Lower lobe of right lung (tissue), 2 donors: ENCODE results near the gene ZNF688. TPM values are rescaled to one million over a fixed set of nuclear protein-coding genes. Genes with fewer than 3 reads are reported as not detected.
"Not testable (repeated sequence)": the region's sequence is repeated elsewhere in the genome, so short reads cannot be mapped to it uniquely, and the experiment has no call there.

ENCODE experiments used
- ATAC-seq, 2 donors: fragments of 200-7000 bp; cut with Tn5 transposase; one replicate each; pipeline ENCODE4 v1.9.1; 2020 to 2022; ENCODE audit warnings: mild to moderate bottlenecking in 2 of 2, moderate library complexity in 2 of 2
- DNase-seq: peaks from one replicate; pipeline ENCODE4 v3.0.0-alpha.2; 2020
- H3K27ac ChIP-seq: fragments of 200-600 bp; one replicate; pipeline ENCODE4 v1.8.0; 2022
- H3K27me3 ChIP-seq: fragments of 200-600 bp; one replicate; pipeline ENCODE4 v1.8.0; 2022; ENCODE audit warnings: low read depth
- H3K36me3 ChIP-seq: fragments of 200-600 bp; one replicate; pipeline ENCODE4 v1.8.0; 2022; ENCODE audit warnings: mild to moderate bottlenecking
- H3K4me1 ChIP-seq: fragments of 200-600 bp; one replicate; pipeline ENCODE4 v1.8.0; 2022
- H3K4me3 ChIP-seq: fragments of 200-600 bp; one replicate; pipeline ENCODE4 v1.8.0; 2022; ENCODE audit warnings: mild to moderate bottlenecking
- H3K9me3 ChIP-seq: fragments of 200-600 bp; one replicate; pipeline ENCODE4 v1.8.0; 2022
- intact Hi-C: fragments of 100-400 bp; cut with DNase I; formaldehyde crosslinking; loops from one replicate; pipeline ENCODE4 v1.11.0; 2022
- total RNA-seq: library from RNA; stranded (reverse); fragmentation: NEBNext Ultra II Directional; extraction: Animal tissue kit (Norgen Biotek cat#: 25700); gene quantifications from one replicate; pipeline ENCODE4 v1.2.1, GENCODE V29; 2021
- TF ChIP-seq, protein P1 (sequence below): fragments of 200-600 bp; IDR thresholded peaks from one replicate; pipeline ENCODE4 v1.8.0; 2022; ENCODE audit warnings: antibody characterized with exemption, mild to moderate bottlenecking
- donor health status: DM: no; HTN: yes; CAD: no; lungs with severe emphysema.

The ZNF688 gene
- total RNA-seq, 1 donor from 2014 or later, result 13.5 TPM

DNA sequence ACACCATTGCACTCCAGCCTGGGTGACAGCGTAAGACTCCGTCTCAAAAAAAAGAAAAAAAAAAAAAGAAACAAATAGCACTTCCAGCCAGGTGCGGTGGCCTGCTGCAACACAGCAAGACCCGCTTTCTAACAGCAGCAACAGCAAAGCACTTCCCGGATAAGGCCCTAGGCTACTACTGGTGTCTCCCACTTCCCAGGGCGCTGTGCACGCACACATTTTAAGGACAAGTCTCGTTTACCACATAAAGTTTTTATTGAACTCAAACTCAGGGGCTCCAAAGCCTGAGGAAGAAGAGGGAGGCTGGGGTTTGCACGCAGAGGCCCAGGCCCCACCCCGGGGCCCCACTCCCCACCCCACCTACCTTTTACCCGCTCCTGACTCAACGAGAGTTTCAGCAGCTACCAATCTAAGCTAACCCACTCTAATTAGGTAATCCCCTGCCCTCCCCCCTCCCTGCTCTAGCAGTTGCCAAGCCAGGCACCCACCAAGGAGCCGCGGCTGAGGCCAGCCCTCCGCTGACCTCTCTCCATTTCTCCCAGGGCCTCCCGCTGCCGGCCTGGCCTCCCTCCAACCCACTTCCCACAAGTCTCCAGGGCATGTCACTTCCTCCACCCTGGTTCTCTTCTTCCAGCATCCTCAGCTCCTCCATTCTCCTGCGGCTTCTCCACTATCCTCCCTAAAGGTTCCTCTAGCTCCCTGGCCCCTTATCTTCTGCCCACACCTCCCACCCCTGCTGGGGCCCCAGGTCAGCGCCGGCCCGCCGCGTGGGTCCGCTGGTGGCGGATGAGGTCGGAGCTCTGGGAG, 47.5 kb downstream of the ZNF688 start:
- Histone ChIP-seq H3K4me1 (peaks cover 21% of the 10 kb centered on the region), H3K4me3 (no peak overlapping the region), H3K27ac (no peak overlapping the region), H3K27me3 (no peaks in the 10 kb centered on the region), H3K36me3 (peaks cover 18% of the 10 kb centered on the region), H3K9me3 (no peaks in the 10 kb centered on the region)
- intact Hi-C loops, result no loop called here
- TF ChIP-seq, protein P1, sequence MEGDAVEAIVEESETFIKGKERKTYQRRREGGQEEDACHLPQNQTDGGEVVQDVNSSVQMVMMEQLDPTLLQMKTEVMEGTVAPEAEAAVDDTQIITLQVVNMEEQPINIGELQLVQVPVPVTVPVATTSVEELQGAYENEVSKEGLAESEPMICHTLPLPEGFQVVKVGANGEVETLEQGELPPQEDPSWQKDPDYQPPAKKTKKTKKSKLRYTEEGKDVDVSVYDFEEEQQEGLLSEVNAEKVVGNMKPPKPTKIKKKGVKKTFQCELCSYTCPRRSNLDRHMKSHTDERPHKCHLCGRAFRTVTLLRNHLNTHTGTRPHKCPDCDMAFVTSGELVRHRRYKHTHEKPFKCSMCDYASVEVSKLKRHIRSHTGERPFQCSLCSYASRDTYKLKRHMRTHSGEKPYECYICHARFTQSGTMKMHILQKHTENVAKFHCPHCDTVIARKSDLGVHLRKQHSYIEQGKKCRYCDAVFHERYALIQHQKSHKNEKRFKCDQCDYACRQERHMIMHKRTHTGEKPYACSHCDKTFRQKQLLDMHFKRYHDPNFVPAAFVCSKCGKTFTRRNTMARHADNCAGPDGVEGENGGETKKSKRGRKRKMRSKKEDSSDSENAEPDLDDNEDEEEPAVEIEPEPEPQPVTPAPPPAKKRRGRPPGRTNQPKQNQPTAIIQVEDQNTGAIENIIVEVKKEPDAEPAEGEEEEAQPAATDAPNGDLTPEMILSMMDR, result no peak
- no peak for DNase-seq
- no peak for ATAC-seq

GRCh38 chr16:30522702-30523463, 48.6 kb downstream of the ZNF688 start:
- H3K4me3 ChIP-seq, ATAC-seq, H3K4me1 ChIP-seq, DNase-seq, H3K27ac ChIP-seq, H3K9me3 ChIP-seq, H3K27me3 ChIP-seq, intact Hi-C loops: not testable (repeated sequence)
- H3K36me3 ChIP-seq, result peaks cover 29% of the 10 kb centered on the region

GRCh38 chr16:30521873-30522641, 49.5 kb downstream of the ZNF688 start:
- TF ChIP-seq, protein P1, result no peak
- peaks cover 5% of the 10 kb centered on the region for H3K4me1 ChIP-seq
- no peak overlapping the region for H3K27ac ChIP-seq
- ATAC-seq, result no peak
- no peaks in the 10 kb centered on the region for H3K9me3 ChIP-seq
- no peaks in the 10 kb centered on the region for H3K27me3 ChIP-seq
- H3K36me3 ChIP-seq, result peaks cover 32% of the 10 kb centered on the region
- intact Hi-C loops, result no loop called here
- H3K4me3 ChIP-seq, result no peak overlapping the region
- no peak for DNase-seq

DNA sequence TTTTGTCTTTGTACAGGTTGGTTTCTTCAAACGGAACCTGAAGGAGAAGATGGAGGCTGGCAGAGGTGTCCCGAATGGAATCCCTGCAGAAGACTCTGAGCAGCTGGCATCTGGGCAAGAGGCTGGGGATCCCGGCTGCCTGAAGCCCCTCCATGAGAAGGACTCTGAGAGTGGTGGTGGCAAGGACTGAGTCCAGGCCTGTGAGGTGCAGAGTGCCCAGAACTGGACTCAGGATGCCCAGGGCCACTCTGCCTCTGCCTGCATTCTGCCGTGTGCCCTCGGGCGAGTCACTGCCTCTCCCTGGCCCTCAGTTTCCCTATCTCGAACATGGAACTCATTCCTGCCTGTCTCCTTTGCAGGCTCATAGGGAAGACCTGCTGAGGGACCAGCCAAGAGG, 50.0 kb downstream of the ZNF688 start:
- intact Hi-C loops, result no loop called here
- Histone ChIP-seq H3K9me3 (no peaks in the 10 kb centered on the region), H3K4me3 (no peak overlapping the region), H3K4me1 (peaks cover 5% of the 10 kb centered on the region), H3K36me3 (peaks cover 37% of the 10 kb centered on the region), H3K27me3 (no peaks in the 10 kb centered on the region), H3K27ac (no peak overlapping the region)
- TF ChIP-seq, protein P1, result no peak
- no peak for ATAC-seq
- no peak for DNase-seq

Other genes starting within 250 kb of the ZNF688 start
- gene CD2BP2, start 216.4 kb downstream of the ZNF688 start, total RNA-seq, result 52.3 TPM
- gene TBC1D10B, start 201.2 kb downstream of the ZNF688 start, total RNA-seq, result 36.9 TPM
- not detected for gene MYL11, start 196.9 kb downstream of the ZNF688 start, total RNA-seq
- gene SEPTIN1, start 189.2 kb downstream of the ZNF688 start, total RNA-seq, result 6.0 TPM
- 6.2 TPM for gene ZNF48, start 176.3 kb downstream of the ZNF688 start, total RNA-seq
- gene ZNF771, start 164.1 kb downstream of the ZNF688 start, total RNA-seq, result 3.8 TPM
- 19.1 TPM for gene DCTPP1, start 141.7 kb downstream of the ZNF688 start, total RNA-seq
- 54.6 TPM for gene SEPHS2, start 125.8 kb downstream of the ZNF688 start, total RNA-seq
- 127 TPM for gene ITGAL, start 99.0 kb downstream of the ZNF688 start, total RNA-seq
- gene ZNF768, start 45.1 kb downstream of the ZNF688 start, total RNA-seq, result 24.9 TPM
- gene ZNF747, start 36.9 kb downstream of the ZNF688 start, total RNA-seq, result 9.3 TPM
- 8.4 TPM for gene ZNF764, start 13.3 kb downstream of the ZNF688 start, total RNA-seq
- gene ZNF785, start 14.0 kb upstream of the ZNF688 start, total RNA-seq, result 16.2 TPM
- gene ZNF689, start 38.7 kb upstream of the ZNF688 start, total RNA-seq, result 7.7 TPM
- gene PRR14, start 79.2 kb upstream of the ZNF688 start, total RNA-seq, result 46.3 TPM
- 68.6 TPM for gene FBRS, start 86.7 kb upstream of the ZNF688 start, total RNA-seq
- gene SRCAP, start 127.5 kb upstream of the ZNF688 start, total RNA-seq, result 73.8 TPM
- 25.5 TPM for gene PHKG2, start 176.7 kb upstream of the ZNF688 start, total RNA-seq
- gene CFAP119, start 190.3 kb upstream of the ZNF688 start, total RNA-seq, result 11.1 TPM
- gene RNF40, start 190.6 kb upstream of the ZNF688 start, total RNA-seq, result 95.9 TPM
- gene ZNF629, start 215.5 kb upstream of the ZNF688 start, total RNA-seq, result 11.9 TPM